Mesendoderm (in vitro differentiated cells): ENCODE data around the gene SMAP2.
A peak's percentile ranks its signal among the peaks of the same experiment; 100 is the strongest.

Source experiments
- DNase-seq: peaks from one replicate; pipeline ENCODE4 v3.0.0; 2013
- H2AK5ac ChIP-seq: 2 replicates; pipeline ENCODE4 v1.6.1; 2013; ENCODE audit warnings: low read length, inconsistent platforms
- H2BK120ac ChIP-seq: 2 replicates; pipeline ENCODE4 v1.6.1; 2013; ENCODE audit warnings: low read depth, mild to moderate bottlenecking, low read length, moderate library complexity, mixed read lengths
- H2BK15ac ChIP-seq: replicated peaks from 2 replicates; pipeline ENCODE4 v1.6.1; 2013; ENCODE audit warnings: low read depth, mild to moderate bottlenecking, moderate library complexity
- H2BK5ac ChIP-seq: 2 replicates; pipeline ENCODE4 v1.6.1; 2013; ENCODE audit warnings: low read length, inconsistent platforms
- H3K18ac ChIP-seq: 2 replicates; pipeline ENCODE4 v1.6.1; 2013; ENCODE audit warnings: mild to moderate bottlenecking, low read length, mixed read lengths
- H3K23ac ChIP-seq: one replicate; pipeline ENCODE4 v1.6.1; 2013; ENCODE audit warnings: low read length
- H3K27ac ChIP-seq: 2 replicates; pipeline ENCODE4 v1.5.1; 2013; ENCODE audit warnings: low read depth, mild to moderate bottlenecking, inconsistent platforms, low read length, moderate library complexity
- H3K27me3 ChIP-seq: 2 replicates; pipeline ENCODE4 v1.6.1; 2013; ENCODE audit warnings: low read length, control low read depth, mild to moderate bottlenecking, inconsistent platforms; ENCODE audit not compliant: insufficient read depth, poor library complexity
- H3K36me3 ChIP-seq: 2 replicates; pipeline ENCODE4 v1.6.1; 2013; ENCODE audit warnings: low read length, inconsistent platforms; ENCODE audit not compliant: control insufficient read depth, insufficient read depth
- H3K4ac ChIP-seq: one replicate; pipeline ENCODE4 v1.6.1; 2013; ENCODE audit warnings: low read depth, mild to moderate bottlenecking, low read length, moderate library complexity
- H3K4me1 ChIP-seq: 2 replicates; pipeline ENCODE4 v1.6.1; 2013; ENCODE audit warnings: low read depth, low read length, inconsistent platforms; ENCODE audit not compliant: control insufficient read depth
- H3K4me2 ChIP-seq: 2 replicates; pipeline ENCODE4 v1.6.1; 2013; ENCODE audit warnings: low read length
- H3K4me3 ChIP-seq: 2 replicates; pipeline ENCODE4 v1.5.1; 2013; ENCODE audit warnings: mild to moderate bottlenecking, low read length
- H3K56ac ChIP-seq: one replicate; pipeline ENCODE4 v1.6.1; 2013; ENCODE audit warnings: low read length
- H3K79me1 ChIP-seq: 2 replicates; pipeline ENCODE4 v1.6.1; 2013; ENCODE audit warnings: low read length, inconsistent platforms
- H3K79me2 ChIP-seq: 2 replicates; pipeline ENCODE4 v1.6.1; 2013; ENCODE audit warnings: mild to moderate bottlenecking, low read length; ENCODE audit not compliant: control insufficient read depth, insufficient read depth
- H3K9ac ChIP-seq: 2 replicates; pipeline ENCODE4 v1.6.1; 2013; ENCODE audit warnings: low read length, inconsistent platforms
- H4K5ac ChIP-seq: one replicate; pipeline ENCODE4 v1.6.1; 2013; ENCODE audit warnings: low read length
- H4K8ac ChIP-seq: one replicate; pipeline ENCODE4 v1.6.1; 2013; ENCODE audit warnings: low read depth, mild to moderate bottlenecking, control low read depth, low read length, moderate library complexity
- WGBS: extraction: QIAGEN DNeasy Blood & Tissue Kit; methylation state at CpG from one replicate; pipeline ENCODE4 v1.1.7; 2013; ENCODE audit warnings: low lambda C conversion rate, missing lambda C conversion rate; ENCODE audit not compliant: insufficient coverage; ENCODE audit errors: extremely low coverage; 5-methylcytosine and 5-hydroxymethylcytosine counted together

Gene SMAP2

GRCh38 chr1:40361637-40362036 is 11.9 kb upstream of the SMAP2 start:
- H2AK5ac ChIP-seq: no peak overlapping the region
- WGBS: no CpG with 5 or more reads among the region's 4 CpGs
- H2BK15ac ChIP-seq: no peak overlapping the region

GRCh38 chr1:40362199-40362598 is 11.3 kb upstream of the SMAP2 start:
- Histone ChIP-seq H3K36me3 (no peaks in the 10 kb centered on the region), H2BK15ac (no peak overlapping the region), H3K4me2 (no peak overlapping the region), H2BK5ac (no peak overlapping the region), H3K4ac (no peak overlapping the region), H4K5ac (no peak overlapping the region), H4K8ac (no peak overlapping the region), H3K79me2 (no peaks in the 10 kb centered on the region), H3K18ac (no peak overlapping the region), H3K56ac (no peak overlapping the region), H2AK5ac (no peak overlapping the region), H2BK120ac (no peak overlapping the region), H3K4me3 (no peak overlapping the region), H3K27me3 (no peaks in the 10 kb centered on the region), H3K23ac (no peak overlapping the region), H3K79me1 (no peaks in the 10 kb centered on the region), H3K27ac (no peak overlapping the region), H3K9ac (no peak overlapping the region), H3K4me1 (no peaks in the 10 kb centered on the region)
- WGBS: no CpG with 5 or more reads among the region's 2 CpGs
- DNase-seq: no peak

More at GRCh38 chr1:40361637-40362036, 11.9 kb upstream of the SMAP2 start:
- Histone ChIP-seq H3K27me3 (no peaks in the 10 kb centered on the region), H3K79me2 (no peaks in the 10 kb centered on the region), H2BK5ac (no peak overlapping the region), H3K56ac (no peak overlapping the region), H3K4me1 (no peaks in the 10 kb centered on the region), H3K18ac (no peak overlapping the region), H3K79me1 (no peaks in the 10 kb centered on the region), H3K23ac (no peak overlapping the region), H3K4ac (no peak overlapping the region), H4K5ac (no peak overlapping the region), H3K36me3 (no peaks in the 10 kb centered on the region), H4K8ac (no peak overlapping the region), H3K9ac (no peak overlapping the region), H3K4me2 (no peak overlapping the region), H3K27ac (no peak overlapping the region), H3K4me3 (no peak overlapping the region), H2BK120ac (no peak overlapping the region)
- no peak for DNase-seq

GRCh38 chr1:40362699-40363098 is 10.8 kb upstream of the SMAP2 start:
- Histone ChIP-seq H3K4me3 (no peak overlapping the region), H3K56ac (no peak overlapping the region), H2BK15ac (no peak overlapping the region), H3K23ac (no peak overlapping the region), H3K36me3 (no peaks in the 10 kb centered on the region), H3K79me2 (no peaks in the 10 kb centered on the region), H2AK5ac (no peak overlapping the region), H4K8ac (no peak overlapping the region), H3K4me1 (no peaks in the 10 kb centered on the region), H4K5ac (no peak overlapping the region), H3K79me1 (no peaks in the 10 kb centered on the region), H3K9ac (no peak overlapping the region), H2BK5ac (no peak overlapping the region), H3K18ac (no peak overlapping the region), H3K27me3 (no peaks in the 10 kb centered on the region), H2BK120ac (no peak overlapping the region), H3K4ac (no peak overlapping the region), H3K4me2 (no peak overlapping the region), H3K27ac (no peak overlapping the region)
- no CpG with 5 or more reads among the region's 2 CpGs for WGBS
- no peak for DNase-seq

- Histone ChIP-seq H4K8ac (no peak overlapping the region), H3K27me3 (no peaks in the 10 kb centered on the region), H3K4me2 (no peak overlapping the region), H3K79me2 (no peaks in the 10 kb centered on the region), H3K56ac (no peak overlapping the region), H3K36me3 (no peaks in the 10 kb centered on the region), H3K9ac (no peak overlapping the region), H3K27ac (no peak overlapping the region), H4K5ac (no peak overlapping the region), H2BK15ac (no peak overlapping the region), H3K4ac (no peak overlapping the region), H3K18ac (no peak overlapping the region), H2BK120ac (no peak overlapping the region), H2BK5ac (no peak overlapping the region), H3K4me3 (no peak overlapping the region), H3K4me1 (no peaks in the 10 kb centered on the region), H3K79me1 (no peaks in the 10 kb centered on the region), H3K23ac (no peak overlapping the region), H2AK5ac (no peak overlapping the region)
- no CpG with 5 or more reads among the region's 2 CpGs for WGBS
- peak; percentile 58 for DNase-seq
Measured at GRCh38 chr1:40363721-40364120, 9.8 kb upstream of the SMAP2 start.

GRCh38 chr1:40371707-40372258 is 1.7 kb upstream of the SMAP2 start:
- no peak for DNase-seq
- no peak overlapping the region for H2BK120ac ChIP-seq

DNA sequence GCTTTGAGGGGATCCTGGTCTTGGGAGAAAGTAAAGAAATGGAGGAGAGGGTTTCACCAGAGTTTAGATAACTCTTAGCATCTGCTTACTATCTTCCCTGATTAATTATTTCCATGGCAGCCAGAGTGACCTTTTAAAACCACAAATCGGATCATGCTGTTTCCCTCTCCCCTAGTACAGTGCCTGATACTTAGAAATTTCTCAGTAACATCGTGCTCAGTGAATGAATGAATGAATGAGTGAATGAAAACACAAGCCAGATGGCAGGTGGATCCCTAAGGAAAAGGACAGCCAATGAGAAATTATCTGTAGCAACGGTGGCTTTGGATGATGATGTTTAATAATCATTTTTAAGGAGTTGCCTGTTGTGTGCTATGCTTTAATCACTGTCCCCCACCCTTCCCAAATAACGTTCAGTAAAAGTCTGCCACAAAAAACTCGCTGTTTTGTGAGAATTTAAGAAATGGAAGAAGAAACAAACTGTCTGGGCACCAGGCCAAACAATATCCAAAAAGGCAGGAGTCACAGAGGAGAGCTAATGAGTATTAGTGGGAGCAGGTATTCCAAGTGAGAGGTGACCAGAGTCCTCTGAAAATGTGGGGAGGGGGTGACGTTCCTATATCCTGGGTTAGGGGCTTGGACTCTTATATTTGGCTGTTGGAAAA is 737 bp upstream of the SMAP2 start:
- H3K4ac ChIP-seq: no peak overlapping the region
- no peak overlapping the region for H4K8ac ChIP-seq
- no peak overlapping the region for H4K5ac ChIP-seq
- H3K27ac ChIP-seq: no peak overlapping the region
- no peak overlapping the region for H3K9ac ChIP-seq
- H2AK5ac ChIP-seq: no peak overlapping the region
- no peak for DNase-seq
- no peaks in the 10 kb centered on the region for H3K27me3 ChIP-seq
- H3K56ac ChIP-seq: peak overlapping the region; percentile 35
- H3K36me3 ChIP-seq: no peaks in the 10 kb centered on the region
- H3K79me1 ChIP-seq: peaks cover 2% of the 10 kb centered on the region
- H3K23ac ChIP-seq: no peak overlapping the region
- no peak overlapping the region for H3K4me3 ChIP-seq
- H2BK15ac ChIP-seq: no peak overlapping the region
- no peak overlapping the region for H3K18ac ChIP-seq
- H3K4me1 ChIP-seq: peaks cover 4% of the 10 kb centered on the region
- no peak overlapping the region for H2BK5ac ChIP-seq
- H3K4me2 ChIP-seq: no peak overlapping the region
- WGBS: no CpG with 5 or more reads among the region's 6 CpGs
- H2BK120ac ChIP-seq: no peak overlapping the region
- no peaks in the 10 kb centered on the region for H3K79me2 ChIP-seq

More at GRCh38 chr1:40371707-40372258, 1.7 kb upstream of the SMAP2 start:
- Histone ChIP-seq H3K4ac (no peak overlapping the region), H3K18ac (no peak overlapping the region), H3K27me3 (no peaks in the 10 kb centered on the region), H3K4me2 (no peak overlapping the region), H4K8ac (no peak overlapping the region), H2BK15ac (no peak overlapping the region), H3K56ac (no peak overlapping the region), H4K5ac (no peak overlapping the region), H3K79me2 (no peaks in the 10 kb centered on the region), H2AK5ac (no peak overlapping the region), H2BK5ac (no peak overlapping the region), H3K36me3 (no peaks in the 10 kb centered on the region), H3K4me1 (peaks cover 4% of the 10 kb centered on the region), H3K9ac (no peak overlapping the region), H3K23ac (no peak overlapping the region), H3K27ac (no peak overlapping the region), H3K4me3 (no peak overlapping the region), H3K79me1 (peaks cover 2% of the 10 kb centered on the region)
- WGBS: no CpG with 5 or more reads among the region's 4 CpGs
